ENCODE measurements around the gene GRM3.

Gene GRM3

GRCh38 chr7:86784765-86785164 lies 141.1 kb downstream of the GRM3 start:
- TF ChIP-seq, protein P1, sequence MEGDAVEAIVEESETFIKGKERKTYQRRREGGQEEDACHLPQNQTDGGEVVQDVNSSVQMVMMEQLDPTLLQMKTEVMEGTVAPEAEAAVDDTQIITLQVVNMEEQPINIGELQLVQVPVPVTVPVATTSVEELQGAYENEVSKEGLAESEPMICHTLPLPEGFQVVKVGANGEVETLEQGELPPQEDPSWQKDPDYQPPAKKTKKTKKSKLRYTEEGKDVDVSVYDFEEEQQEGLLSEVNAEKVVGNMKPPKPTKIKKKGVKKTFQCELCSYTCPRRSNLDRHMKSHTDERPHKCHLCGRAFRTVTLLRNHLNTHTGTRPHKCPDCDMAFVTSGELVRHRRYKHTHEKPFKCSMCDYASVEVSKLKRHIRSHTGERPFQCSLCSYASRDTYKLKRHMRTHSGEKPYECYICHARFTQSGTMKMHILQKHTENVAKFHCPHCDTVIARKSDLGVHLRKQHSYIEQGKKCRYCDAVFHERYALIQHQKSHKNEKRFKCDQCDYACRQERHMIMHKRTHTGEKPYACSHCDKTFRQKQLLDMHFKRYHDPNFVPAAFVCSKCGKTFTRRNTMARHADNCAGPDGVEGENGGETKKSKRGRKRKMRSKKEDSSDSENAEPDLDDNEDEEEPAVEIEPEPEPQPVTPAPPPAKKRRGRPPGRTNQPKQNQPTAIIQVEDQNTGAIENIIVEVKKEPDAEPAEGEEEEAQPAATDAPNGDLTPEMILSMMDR (IDR thresholded peaks at IDR 0.05; ENCODE audit: insufficient read depth, low read depth, low read length, missing control alignments): no peak
- H3K4me3 ChIP-seq (ENCODE audit: low read length): no peak overlapping the region

GRCh38 chr7:86785641-86786040 lies 141.9 kb downstream of the GRM3 start:
- no peak for DNase-seq (ENCODE audit: low read depth)
- H3K4me3 ChIP-seq (ENCODE audit: low read length): no peak overlapping the region
- TF ChIP-seq, protein P1 (IDR thresholded peaks at IDR 0.05; ENCODE audit: insufficient read depth, low read depth, low read length, missing control alignments): no peak

More at GRCh38 chr7:86784765-86785164, 141.1 kb downstream of the GRM3 start:
- no peak for DNase-seq (ENCODE audit: low read depth)

DNA sequence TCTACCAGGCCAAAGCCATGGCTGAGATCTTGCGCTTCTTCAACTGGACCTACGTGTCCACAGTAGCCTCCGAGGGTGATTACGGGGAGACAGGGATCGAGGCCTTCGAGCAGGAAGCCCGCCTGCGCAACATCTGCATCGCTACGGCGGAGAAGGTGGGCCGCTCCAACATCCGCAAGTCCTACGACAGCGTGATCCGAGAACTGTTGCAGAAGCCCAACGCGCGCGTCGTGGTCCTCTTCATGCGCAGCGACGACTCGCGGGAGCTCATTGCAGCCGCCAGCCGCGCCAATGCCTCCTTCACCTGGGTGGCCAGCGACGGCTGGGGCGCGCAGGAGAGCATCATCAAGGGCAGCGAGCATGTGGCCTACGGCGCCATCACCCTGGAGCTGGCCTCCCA lies 142.7 kb downstream of the GRM3 start:
- DNase-seq (ENCODE audit: low read depth): no peak
- TF ChIP-seq, protein P1 (IDR thresholded peaks at IDR 0.05; ENCODE audit: insufficient read depth, low read depth, low read length, missing control alignments): no peak

DNA sequence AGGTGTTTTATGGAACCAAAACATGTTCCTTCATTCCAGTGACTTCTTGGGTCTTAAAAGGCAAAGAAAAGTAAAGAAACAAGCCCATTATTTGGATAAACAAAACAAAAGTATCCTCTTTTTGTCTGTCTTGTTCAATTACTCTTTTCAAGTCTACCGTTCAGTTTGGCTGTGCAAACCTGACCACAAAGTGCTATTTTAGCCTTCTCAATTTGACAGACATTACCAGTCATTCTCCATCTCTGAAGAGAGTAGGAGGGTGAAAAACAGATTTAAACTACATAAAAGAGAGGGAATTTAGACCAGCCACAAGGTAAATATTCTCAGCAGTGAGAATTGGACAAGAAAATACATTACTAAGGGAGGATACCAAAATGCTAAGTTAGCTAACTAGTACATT lies 145.2 kb downstream of the GRM3 start:
- DNase-seq (ENCODE audit: low read depth): no peak
- TF ChIP-seq, protein P1 (IDR thresholded peaks at IDR 0.05; ENCODE audit: insufficient read depth, low read depth, low read length, missing control alignments): no peak

More for the DNA sequence above, 142.7 kb downstream of the GRM3 start:
- no peak overlapping the region for H3K4me3 ChIP-seq (ENCODE audit: low read length)

DNA sequence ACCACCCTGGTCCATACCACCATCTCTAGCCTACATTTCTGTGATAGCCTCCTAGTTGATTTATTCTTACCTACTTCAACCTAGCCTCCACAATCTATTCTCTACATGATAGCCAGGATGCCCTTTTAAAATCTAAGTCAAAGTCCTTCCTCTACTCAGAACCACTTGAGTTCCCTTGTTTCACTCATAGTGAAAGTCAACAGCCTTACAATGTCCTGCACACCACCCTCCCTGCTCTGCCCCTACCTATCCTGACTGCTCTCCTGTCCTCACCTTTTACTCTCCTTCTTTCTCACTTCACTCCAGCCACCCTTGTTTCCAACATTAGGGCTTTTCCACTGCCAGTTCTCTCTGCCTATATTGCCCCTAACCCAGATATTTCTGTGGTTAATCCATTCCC lies 146.7 kb downstream of the GRM3 start:
- TF ChIP-seq, protein P1 (IDR thresholded peaks at IDR 0.05; ENCODE audit: insufficient read depth, low read depth, low read length, missing control alignments): no peak
- no peak for DNase-seq (ENCODE audit: low read depth)
- H3K4me3 ChIP-seq (ENCODE audit: low read length): no peak overlapping the region

More for the DNA sequence above, 145.2 kb downstream of the GRM3 start:
- H3K4me3 ChIP-seq (ENCODE audit: low read length): no peak overlapping the region

DNA sequence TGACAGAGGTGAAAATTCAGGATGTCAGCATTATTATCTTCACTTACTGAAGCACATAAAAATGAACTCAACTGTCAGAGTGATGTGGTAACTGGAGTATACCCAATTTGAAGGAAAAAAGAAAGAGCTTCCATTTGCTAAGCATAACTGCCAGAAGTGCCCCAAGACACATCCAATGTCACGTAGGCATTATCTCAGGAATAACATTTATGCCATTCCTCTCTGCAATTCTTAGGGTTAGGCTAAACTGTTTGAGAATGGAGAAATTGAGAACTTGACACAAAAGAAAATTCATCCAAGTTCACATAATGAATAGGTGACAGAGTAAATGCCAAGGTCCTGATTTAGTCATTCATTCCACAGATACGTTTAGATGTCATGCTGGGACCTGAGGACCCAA lies 148.6 kb downstream of the GRM3 start:
- no peak for DNase-seq (ENCODE audit: low read depth)
- no peak overlapping the region for H3K4me3 ChIP-seq (ENCODE audit: low read length)
- TF ChIP-seq, protein P1 (IDR thresholded peaks at IDR 0.05; ENCODE audit: insufficient read depth, low read depth, low read length, missing control alignments): no peak

DNA sequence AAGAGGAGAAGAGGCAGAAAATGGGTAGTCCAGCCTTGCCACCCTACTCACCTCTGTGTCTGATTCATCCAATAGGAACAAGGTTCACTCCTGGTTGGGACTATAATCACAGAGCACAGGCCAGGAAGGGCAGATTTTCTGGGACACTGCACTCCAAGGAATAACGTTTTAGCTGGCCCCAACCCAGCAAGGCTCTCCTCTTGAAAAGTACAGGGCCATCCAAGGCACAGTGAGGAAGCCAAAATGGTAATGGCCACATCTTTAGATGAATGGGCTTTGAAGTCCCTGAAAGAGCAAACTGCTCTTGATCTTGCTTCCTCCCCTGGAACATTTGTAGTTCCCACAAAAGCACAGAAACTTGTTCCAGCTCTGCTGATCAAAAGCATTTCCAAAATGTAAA lies 149.4 kb downstream of the GRM3 start:
- DNase-seq (ENCODE audit: low read depth): no peak
- TF ChIP-seq, protein P1 (IDR thresholded peaks at IDR 0.05; ENCODE audit: insufficient read depth, low read depth, low read length, missing control alignments): no peak

More for the DNA sequence above, 149.4 kb downstream of the GRM3 start:
- H3K4me3 ChIP-seq (ENCODE audit: low read length): no peak overlapping the region

All from epithelial cell of esophagus (primary cell).